MM.1S (cell line): ENCODE results near the gene NME3.

Source experiments
- EZH2phosphoT487 ChIP-seq: fragments of 300-600 bp; sonication (generic); IDR thresholded peaks from 2 replicates; pipeline ENCODE4 v1.6.1; 2018; ENCODE audit warnings: antibody characterized with exemption, low read length
- TF ChIP-seq, protein P1 (sequence below): fragments of 300-600 bp; sonication (generic); IDR thresholded peaks from 2 replicates; pipeline ENCODE4 v1.5.1; 2016; ENCODE audit warnings: antibody characterized with exemption, low read length, mixed read lengths

- TF ChIP-seq, protein P1, sequence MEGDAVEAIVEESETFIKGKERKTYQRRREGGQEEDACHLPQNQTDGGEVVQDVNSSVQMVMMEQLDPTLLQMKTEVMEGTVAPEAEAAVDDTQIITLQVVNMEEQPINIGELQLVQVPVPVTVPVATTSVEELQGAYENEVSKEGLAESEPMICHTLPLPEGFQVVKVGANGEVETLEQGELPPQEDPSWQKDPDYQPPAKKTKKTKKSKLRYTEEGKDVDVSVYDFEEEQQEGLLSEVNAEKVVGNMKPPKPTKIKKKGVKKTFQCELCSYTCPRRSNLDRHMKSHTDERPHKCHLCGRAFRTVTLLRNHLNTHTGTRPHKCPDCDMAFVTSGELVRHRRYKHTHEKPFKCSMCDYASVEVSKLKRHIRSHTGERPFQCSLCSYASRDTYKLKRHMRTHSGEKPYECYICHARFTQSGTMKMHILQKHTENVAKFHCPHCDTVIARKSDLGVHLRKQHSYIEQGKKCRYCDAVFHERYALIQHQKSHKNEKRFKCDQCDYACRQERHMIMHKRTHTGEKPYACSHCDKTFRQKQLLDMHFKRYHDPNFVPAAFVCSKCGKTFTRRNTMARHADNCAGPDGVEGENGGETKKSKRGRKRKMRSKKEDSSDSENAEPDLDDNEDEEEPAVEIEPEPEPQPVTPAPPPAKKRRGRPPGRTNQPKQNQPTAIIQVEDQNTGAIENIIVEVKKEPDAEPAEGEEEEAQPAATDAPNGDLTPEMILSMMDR: no peak
- no peak for TF ChIP-seq EZH2phosphoT487
Measured at GRCh38 chr16:1791943-1792812, 20.8 kb upstream of the NME3 start.
